Measurements from ENCODE around the gene CERS2. TPM values are rescaled to one million over a fixed set of nuclear protein-coding genes. Genes with fewer than 3 reads are reported as not detected.

CERS2 gene, protein sequence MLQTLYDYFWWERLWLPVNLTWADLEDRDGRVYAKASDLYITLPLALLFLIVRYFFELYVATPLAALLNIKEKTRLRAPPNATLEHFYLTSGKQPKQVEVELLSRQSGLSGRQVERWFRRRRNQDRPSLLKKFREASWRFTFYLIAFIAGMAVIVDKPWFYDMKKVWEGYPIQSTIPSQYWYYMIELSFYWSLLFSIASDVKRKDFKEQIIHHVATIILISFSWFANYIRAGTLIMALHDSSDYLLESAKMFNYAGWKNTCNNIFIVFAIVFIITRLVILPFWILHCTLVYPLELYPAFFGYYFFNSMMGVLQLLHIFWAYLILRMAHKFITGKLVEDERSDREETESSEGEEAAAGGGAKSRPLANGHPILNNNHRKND
- 145 and 165 TPM in 2 replicates for total RNA-seq (2014; rRNA removed; shearing (Covaris generic))

DNA sequence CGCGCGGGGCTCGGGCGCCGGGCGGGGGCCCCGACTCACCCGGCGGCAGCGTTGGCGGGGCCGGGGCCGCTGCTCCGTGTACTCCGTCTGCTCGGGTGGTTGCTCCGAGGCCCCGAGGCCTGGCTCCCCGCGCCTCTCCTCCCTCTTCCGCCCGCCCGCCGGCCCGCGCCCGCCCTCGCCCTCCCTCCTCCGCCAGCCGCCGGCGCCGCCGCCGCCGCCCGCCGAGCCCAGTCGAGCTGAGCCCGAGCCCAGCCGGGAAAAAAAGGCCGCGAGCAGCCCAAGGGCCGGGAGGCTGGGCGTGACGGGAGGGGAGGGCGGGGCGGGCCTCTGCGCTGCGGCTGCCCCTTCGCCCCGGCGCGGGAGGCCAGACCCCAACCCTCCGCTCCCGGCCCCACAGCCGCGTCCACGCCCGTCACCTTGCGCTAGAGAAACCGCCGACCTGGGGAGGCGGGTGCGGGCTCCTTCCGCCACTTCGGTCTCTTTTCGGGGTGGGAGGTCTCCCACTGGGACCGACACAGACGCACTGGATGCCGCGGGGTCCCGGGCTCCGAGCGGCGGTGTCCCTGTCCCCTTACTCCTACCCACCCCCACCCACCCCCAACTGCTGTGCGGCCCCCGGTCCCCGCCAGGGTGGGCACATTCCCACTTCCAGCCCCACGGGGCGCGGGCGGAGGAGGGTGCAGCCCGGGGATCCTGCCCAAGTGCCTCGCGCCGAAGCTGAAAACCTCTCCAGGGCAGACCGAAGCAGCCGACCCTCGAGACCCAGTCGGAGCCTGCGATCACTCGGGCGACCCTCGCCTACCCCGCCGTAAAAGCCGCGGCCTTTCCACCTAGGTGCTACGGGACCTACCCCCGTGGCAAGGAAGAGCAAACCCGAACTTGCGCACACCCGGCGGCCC lies at the start of gene CERS2:
Gene CERS2, minus strand, starts transcription at position 256 of the 899 bp plus-strand sequence. CDS start 5,745 bp downstream, outside the sequence.
- Histone ChIP-seq H3K36me3 (peaks cover 31% of the 10 kb centered on the region), H3K27ac (peak within 1 kb of the TSS; percentile 88), H3K9me3 (replicated peaks) (no peaks in the 10 kb centered on the region), H3K4me3 (peak within 1 kb of the TSS; percentile 96), H3K27me3 (replicated peaks) (no peaks in the 10 kb centered on the region), H3K4me1 (replicated peaks) (peaks cover 64% of the 10 kb centered on the region)
- peak; percentile 48 to 85 for DNase-seq (ENCODE audit: low read depth in 1 of 2, low spot score in 2 of 2)

GRCh38 chr1:151013518-151013917 lies 38.9 kb upstream of the CERS2 start:
- H3K27ac ChIP-seq = no peak overlapping the region
- H3K9me3 ChIP-seq (replicated peaks) = no peaks in the 10 kb centered on the region
- no peaks in the 10 kb centered on the region for H3K27me3 ChIP-seq (replicated peaks)
- no peak overlapping the region for H3K4me3 ChIP-seq
- DNase-seq (ENCODE audit: low read depth in 1 of 2, low spot score in 2 of 2) = no peak
- peaks cover 10% of the 10 kb centered on the region for H3K36me3 ChIP-seq
- H3K4me1 ChIP-seq (replicated peaks) = peaks cover 7% of the 10 kb centered on the region

DNA sequence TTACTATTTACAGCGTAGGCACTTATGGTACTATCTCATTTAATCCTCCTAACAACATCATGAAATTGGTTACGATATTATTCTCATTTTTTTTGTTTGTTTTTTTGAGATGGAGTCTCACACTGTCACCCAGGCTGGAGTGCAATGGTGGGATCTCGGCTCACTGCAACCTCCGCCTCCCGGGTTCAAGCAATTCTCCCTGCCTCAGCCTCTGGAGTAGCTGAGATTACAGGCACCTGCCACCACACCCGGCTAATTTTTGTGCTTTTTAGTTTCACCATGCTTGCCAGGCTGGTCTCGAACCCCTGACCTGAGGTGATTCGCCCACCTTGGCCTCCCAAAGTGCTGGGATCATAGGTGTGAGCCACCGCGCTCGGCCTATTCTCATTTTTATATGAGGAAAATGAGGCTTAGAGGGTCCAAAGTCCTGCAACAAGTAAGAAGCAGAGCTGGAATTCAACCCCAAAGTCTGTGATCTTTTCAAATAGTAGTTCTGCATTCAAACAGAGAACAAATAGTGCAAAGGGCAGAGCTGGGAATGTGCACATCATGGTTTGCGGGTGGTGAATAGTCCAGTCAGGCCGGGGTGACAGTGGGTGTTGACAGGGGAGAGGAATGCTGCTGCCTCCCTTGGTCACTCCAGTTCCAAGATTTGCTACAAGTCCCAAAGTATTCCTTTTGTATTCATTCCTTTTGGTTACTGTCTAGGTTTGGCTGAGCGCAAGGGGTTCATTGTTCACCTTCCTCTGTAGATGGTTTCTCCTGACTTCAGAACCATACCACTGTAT lies 38.2 kb upstream of the CERS2 start:
- DNase-seq (ENCODE audit: low read depth in 1 of 2, low spot score in 2 of 2) = no peak
- H3K36me3 ChIP-seq = peaks cover 4% of the 10 kb centered on the region

GRCh38 chr1:151011154-151011850 lies 36.7 kb upstream of the CERS2 start:
- no peak for DNase-seq (ENCODE audit: low read depth in 1 of 2, low spot score in 2 of 2)
- H3K27ac ChIP-seq = no peak overlapping the region

More for the DNA sequence above, 38.2 kb upstream of the CERS2 start:
- Histone ChIP-seq H3K9me3 (replicated peaks) (no peaks in the 10 kb centered on the region), H3K27ac (no peak overlapping the region), H3K27me3 (replicated peaks) (no peaks in the 10 kb centered on the region), H3K4me1 (replicated peaks) (peaks cover 8% of the 10 kb centered on the region), H3K4me3 (no peak overlapping the region)

GRCh38 chr1:151010346-151010726 lies 35.7 kb upstream of the CERS2 start:
- Histone ChIP-seq H3K4me3 (no peak overlapping the region), H3K36me3 (peaks cover 2% of the 10 kb centered on the region; the same call in 1 of the 2 replicates), H3K27ac (no peak overlapping the region), H3K9me3 (replicated peaks) (no peaks in the 10 kb centered on the region), H3K4me1 (replicated peaks) (peaks cover 32% of the 10 kb centered on the region), H3K27me3 (replicated peaks) (no peaks in the 10 kb centered on the region)
- DNase-seq (ENCODE audit: low read depth in 1 of 2, low spot score in 2 of 2) = no peak

More at GRCh38 chr1:151011154-151011850, 36.7 kb upstream of the CERS2 start:
- peaks cover 2% of the 10 kb centered on the region; the same call in 1 of the 2 replicates for H3K36me3 ChIP-seq
- no peaks in the 10 kb centered on the region for H3K27me3 ChIP-seq (replicated peaks)
- H3K4me1 ChIP-seq (replicated peaks) = peaks cover 24% of the 10 kb centered on the region
- H3K4me3 ChIP-seq = no peak overlapping the region
- H3K9me3 ChIP-seq (replicated peaks) = no peaks in the 10 kb centered on the region

DNA sequence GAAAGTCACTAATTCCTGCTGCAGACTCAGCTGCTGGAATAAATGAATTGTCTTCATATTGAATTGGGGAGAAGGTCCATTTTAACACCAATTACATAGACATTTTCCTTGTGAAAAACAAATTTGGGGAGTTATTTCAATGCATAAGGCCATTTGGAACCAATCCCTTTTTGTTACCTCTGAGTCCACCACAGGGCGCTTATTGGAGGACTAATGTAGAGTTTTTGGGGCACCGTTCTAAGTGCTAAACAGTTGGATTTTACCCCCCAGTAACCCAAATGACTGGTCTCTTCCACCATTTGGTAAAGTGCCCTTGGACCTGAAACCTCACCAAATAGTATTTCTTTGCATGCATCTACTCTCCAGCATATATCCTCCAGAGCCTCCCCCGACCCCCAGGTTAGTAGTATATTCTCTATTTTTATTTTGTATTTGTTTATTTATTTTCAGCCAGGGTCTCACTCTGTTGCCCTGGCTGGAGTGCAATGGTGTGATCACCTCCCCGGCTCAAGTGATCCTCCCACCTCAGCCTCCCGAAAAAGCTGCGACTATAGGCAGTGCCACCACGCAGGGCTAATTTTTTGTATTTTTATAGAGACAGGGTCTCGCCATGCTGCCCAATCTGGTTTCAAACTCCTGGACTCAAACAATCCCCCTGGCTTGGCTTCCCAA lies 35.2 kb upstream of the CERS2 start:
- no peak for DNase-seq (ENCODE audit: low read depth in 1 of 2, low spot score in 2 of 2)
- no peaks in the 10 kb centered on the region for H3K27me3 ChIP-seq (replicated peaks)
- no peak overlapping the region for H3K4me3 ChIP-seq
- no peaks in the 10 kb centered on the region for H3K9me3 ChIP-seq (replicated peaks)
- peaks cover 32% of the 10 kb centered on the region for H3K4me1 ChIP-seq (replicated peaks)
- H3K36me3 ChIP-seq = peaks cover 2% of the 10 kb centered on the region; the same call in 1 of the 2 replicates
- no peak overlapping the region for H3K27ac ChIP-seq

GRCh38 chr1:151009206-151009587 lies 34.6 kb upstream of the CERS2 start:
- DNase-seq (ENCODE audit: low read depth in 1 of 2, low spot score in 2 of 2) = no peak
- H3K9me3 ChIP-seq (replicated peaks) = no peaks in the 10 kb centered on the region
- no peaks in the 10 kb centered on the region for H3K27me3 ChIP-seq (replicated peaks)
- peak overlapping the region; percentile 60 for H3K4me3 ChIP-seq
- peaks cover 32% of the 10 kb centered on the region for H3K4me1 ChIP-seq (replicated peaks)
- H3K27ac ChIP-seq = no peak overlapping the region
- H3K36me3 ChIP-seq = peaks cover 2% of the 10 kb centered on the region; the same call in 1 of the 2 replicates

GRCh38 chr1:151008244-151009205 lies 33.9 kb upstream of the CERS2 start, which contains the start of gene PRUNE1:
TSS of gene PRUNE1 (plus strand) at chr1:151008449. CDS start at chr1:151008633, 184 bp downstream.
- peak within 1 kb of the TSS; percentile 79 for H3K27ac ChIP-seq
- no peaks in the 10 kb centered on the region for H3K27me3 ChIP-seq (replicated peaks)
- peak within 1 kb of the TSS; percentile 60 for H3K4me3 ChIP-seq
- peaks cover 2% of the 10 kb centered on the region; the same call in 1 of the 2 replicates for H3K36me3 ChIP-seq
- no peaks in the 10 kb centered on the region for H3K9me3 ChIP-seq (replicated peaks)
- peaks cover 32% of the 10 kb centered on the region for H3K4me1 ChIP-seq (replicated peaks)
- DNase-seq (ENCODE audit: low read depth in 1 of 2, low spot score in 2 of 2) = peak; percentile 94 to 98

GRCh38 chr1:151007853-151008243 lies 33.2 kb upstream of the CERS2 start:
- H3K27me3 ChIP-seq (replicated peaks) = no peaks in the 10 kb centered on the region
- H3K4me1 ChIP-seq (replicated peaks) = peaks cover 32% of the 10 kb centered on the region
- H3K27ac ChIP-seq = peak overlapping the region; percentile 79
- no peak for DNase-seq (ENCODE audit: low read depth in 1 of 2, low spot score in 2 of 2)
- peaks cover 1% of the 10 kb centered on the region; the same call in 1 of the 2 replicates for H3K36me3 ChIP-seq
- no peaks in the 10 kb centered on the region for H3K9me3 ChIP-seq (replicated peaks)
- H3K4me3 ChIP-seq = peak overlapping the region; percentile 60

DNA sequence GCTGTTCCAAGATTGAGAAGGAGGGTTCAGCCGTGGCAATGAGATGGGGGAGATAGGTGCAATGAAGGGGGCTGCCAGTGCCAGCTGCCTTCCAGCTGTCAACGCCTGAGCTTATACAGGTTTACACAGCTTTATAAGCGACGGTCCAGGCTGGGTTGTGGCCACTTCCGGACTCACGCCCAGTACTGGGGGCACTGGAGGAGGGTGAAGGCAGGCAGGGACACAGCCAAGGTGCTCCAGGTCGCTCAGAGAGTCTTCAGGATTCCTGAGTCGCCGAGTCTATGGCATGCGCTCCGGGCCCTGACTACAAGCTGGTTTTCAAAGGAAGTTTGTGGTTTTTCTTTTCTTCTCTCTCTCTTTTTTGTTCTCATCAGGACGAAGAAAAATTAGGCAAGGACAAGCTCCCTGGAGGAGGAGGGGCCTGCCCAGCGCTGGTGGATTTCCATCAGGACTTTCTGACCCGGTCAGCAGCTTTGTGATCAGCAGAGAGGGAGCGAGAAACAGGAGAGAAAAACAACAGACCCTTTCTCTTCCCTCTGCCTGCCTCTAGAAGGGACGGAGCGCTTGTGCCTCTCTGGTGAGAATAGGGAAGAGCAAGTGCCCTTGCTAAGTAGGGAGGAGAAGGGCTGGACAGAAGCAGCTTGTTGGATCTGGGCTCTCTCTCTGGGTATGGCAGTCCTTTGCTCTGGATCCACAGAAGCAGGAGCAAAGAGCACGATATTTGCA lies 31.9 kb upstream of the CERS2 start, which contains the start of gene MINDY1:
Gene MINDY1, minus strand, starts transcription at position 576 of the 726 bp plus-strand sequence. CDS start 4,285 bp downstream, outside the sequence.
- Histone ChIP-seq H3K9me3 (replicated peaks) (no peaks in the 10 kb centered on the region), H3K4me3 (peak within 1 kb of the TSS; percentile 35), H3K4me1 (replicated peaks) (peaks cover 32% of the 10 kb centered on the region), H3K36me3 (no peaks in the 10 kb centered on the region; the same call in 1 of the 2 replicates), H3K27me3 (replicated peaks) (no peaks in the 10 kb centered on the region), H3K27ac (peak within 1 kb of the TSS; percentile 79)
- peak; percentile 80 to 82 for DNase-seq (ENCODE audit: low read depth in 1 of 2, low spot score in 2 of 2)

Data from SJSA1 (cell line).